HG03575 (cell line): ENCODE data around the gene KLHL11.
"Not testable (repeated sequence)": the region's sequence is repeated elsewhere in the genome, so short reads cannot be mapped to it uniquely, and the experiment has no call there.

Experiments
- ATAC-seq: cut with Tn5 transposase; IDR thresholded peaks from one replicate; pipeline ENCODE4 v1.9.1; 2021; ENCODE audit not compliant: unreplicated experiment, insufficient number of reproducible peaks, low FRiP score; ENCODE audit errors: extremely low read depth

Gene KLHL11

GRCh38 chr17:41848788-41849187 lies 16.4 kb downstream of the KLHL11 start:
- ATAC-seq = no peak

GRCh38 chr17:41844971-41845370 lies 20.3 kb downstream of the KLHL11 start:
- ATAC-seq = no peak

DNA sequence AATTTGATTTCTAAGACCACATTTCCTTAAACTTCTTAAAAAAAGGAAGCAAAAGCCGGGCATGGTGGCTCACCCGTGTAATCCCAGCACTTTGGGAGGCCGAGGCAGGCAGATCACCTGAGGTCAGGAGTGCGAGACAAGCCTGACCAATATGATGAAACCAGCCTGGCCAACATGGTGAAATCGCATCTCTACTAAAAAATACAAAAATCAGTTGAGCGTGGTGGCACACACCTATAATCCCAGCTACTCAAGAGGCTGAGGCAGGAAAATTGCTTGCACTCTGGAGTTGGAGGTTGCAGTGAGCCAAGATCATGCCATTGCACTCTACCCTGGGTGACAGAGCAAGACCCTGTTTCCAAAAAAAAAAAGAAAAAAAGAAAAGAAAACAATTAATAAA lies 24.4 kb downstream of the KLHL11 start:
- ATAC-seq = not testable (repeated sequence)

DNA sequence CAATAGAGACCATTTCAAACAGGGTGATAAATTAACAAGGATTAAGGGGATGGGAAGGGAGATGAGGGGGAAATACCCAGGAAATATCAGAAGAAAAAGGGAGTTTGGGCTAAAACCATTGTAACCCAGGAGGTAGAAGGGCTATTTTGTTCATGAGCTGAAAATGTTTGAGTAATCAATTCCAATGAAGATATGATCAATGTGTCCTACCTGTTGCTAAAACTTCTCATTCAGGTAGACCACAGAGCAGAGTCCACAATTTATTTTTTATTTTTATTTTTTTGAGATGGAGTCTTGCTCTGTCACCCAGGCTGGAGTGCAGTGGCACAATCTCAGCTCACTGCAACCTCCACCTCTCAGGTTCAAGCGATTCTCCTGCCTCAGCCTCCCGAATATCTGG lies 25.8 kb downstream of the KLHL11 start:
- ATAC-seq = not testable (repeated sequence)

DNA sequence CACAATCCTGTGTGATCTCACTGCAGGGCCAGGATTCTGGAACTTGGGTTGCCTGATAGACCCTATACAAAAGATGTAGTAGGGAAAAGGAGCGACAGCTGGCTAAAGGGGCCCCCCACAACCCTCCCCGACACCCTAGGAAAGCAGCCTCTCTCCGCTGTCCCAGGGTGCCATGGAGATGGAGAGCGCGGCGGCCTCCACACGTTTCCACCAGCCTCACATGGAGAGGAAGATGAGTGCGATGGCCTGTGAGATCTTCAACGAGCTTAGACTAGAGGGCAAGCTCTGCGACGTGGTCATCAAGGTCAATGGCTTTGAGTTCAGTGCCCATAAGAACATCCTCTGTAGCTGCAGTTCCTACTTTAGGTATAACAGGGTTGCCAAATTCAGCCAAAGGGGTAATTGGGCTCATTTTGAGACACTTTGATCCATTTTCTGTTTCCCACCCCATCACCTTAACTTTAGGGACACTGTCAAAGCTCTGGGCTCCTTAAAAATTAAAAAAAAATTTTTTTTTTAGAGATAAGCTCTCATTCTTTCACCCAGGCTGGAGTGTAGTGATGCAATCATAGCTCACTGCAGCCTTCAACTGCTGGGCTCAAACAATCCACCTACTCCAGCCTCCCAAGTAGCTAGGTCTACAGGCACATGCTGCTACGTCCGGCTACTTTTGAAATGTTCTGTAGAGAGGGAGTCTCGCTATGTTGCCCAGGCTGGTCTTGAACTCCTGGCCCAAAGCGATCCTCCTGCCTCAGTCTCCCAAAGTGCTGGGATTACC lies 27.3 kb downstream of the KLHL11 start, which contains the start of gene KLHL10:
TSS of gene KLHL10 (plus strand) at position 65 of the 778 bp plus-strand sequence. CDS start at position 173, 108 bp downstream.
- no peak for ATAC-seq

GRCh38 chr17:41836550-41837196 lies 28.6 kb downstream of the KLHL11 start:
- no peak for ATAC-seq

- no peak for ATAC-seq
These were observed 29.2 kb downstream of the KLHL11 start, which contains the start of gene NT5C3B for GRCh38 chr17:41835800-41836549. TSS of gene NT5C3B (minus strand) at chr17:41836232. CDS start at chr17:41836193, 39 bp downstream.

GRCh38 chr17:41835214-41835799 lies 29.9 kb downstream of the KLHL11 start:
- no peak for ATAC-seq

GRCh38 chr17:41829961-41830360 lies 35.3 kb downstream of the KLHL11 start:
- not testable (repeated sequence) for ATAC-seq

DNA sequence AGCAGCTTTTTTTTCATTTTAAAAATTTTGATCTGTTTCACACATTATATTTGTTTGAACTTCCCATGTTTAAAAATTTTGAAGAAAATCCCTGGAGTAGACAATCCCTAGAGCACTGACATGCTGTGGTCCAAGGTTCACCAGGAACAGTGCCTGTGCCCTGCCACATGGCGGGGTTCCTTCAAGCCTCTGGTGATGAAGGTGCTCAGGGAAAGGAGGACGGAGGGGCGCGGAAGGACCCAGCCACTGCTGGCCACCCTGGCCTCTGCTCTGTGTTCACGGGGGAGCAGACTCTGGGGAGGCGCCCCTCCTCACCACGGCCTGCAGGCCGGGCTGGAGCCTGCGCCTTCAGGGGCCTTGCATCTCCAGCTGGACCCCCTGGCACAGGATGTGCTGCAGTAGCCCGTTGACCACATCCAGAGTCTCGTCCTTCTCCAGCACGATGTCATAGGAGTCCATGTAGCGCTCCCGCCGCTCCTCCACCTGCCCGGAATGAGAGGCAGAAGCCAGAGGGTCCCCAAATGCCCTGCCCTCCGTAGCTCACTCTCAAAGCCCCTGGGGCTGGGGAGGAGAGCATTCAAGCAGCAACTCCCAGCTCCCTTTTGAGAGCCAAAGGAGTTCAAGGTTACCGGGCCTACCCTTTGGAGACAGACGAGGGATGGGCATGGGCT lies 39.9 kb downstream of the KLHL11 start:
- ATAC-seq = no peak

GRCh38 chr17:41824086-41824485 lies 41.1 kb downstream of the KLHL11 start:
- ATAC-seq = no peak

DNA sequence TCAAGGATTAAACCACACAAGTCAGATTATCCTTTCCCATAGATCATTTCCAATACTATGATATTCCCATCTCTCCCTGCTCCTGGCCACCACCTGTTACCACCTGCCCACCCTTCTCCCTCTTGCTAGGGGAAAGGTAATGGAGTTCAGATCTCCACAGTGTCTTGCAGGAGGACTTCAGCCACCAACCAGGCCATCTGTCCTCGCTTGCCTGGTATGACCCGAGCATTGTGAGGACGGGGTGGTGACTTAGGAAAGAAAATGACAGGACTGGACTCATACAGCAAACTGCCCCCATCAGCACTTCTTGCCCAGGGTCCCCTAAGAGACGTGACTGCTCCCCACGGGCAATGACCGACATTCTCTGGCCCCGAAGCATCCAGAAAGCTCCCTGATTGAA lies 41.6 kb downstream of the KLHL11 start:
- no peak for ATAC-seq

DNA sequence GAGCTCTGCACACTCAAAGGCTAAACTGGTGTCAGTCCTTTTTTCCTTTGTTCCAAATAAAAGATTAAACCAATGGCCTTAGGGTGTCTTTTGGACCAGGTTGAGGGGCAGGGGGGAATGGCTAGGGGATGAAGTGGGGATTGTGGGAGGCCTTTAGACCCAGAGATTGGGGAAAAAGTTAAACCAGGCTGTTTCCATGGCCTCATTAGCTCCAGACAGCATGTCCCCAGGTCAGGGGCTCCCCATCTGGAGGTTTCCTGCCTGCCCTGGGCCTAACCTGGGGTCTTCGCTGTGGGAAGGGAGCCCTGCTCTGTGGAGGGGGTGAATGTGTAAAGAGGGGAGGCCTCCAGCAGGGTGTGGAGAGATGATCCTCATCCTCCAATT lies 42.1 kb downstream of the KLHL11 start:
- ATAC-seq = no peak

- no peak for ATAC-seq
These were observed 42.7 kb downstream of the KLHL11 start for GRCh38 chr17:41822216-41823140.

GRCh38 chr17:41821776-41822175 lies 43.4 kb downstream of the KLHL11 start:
- ATAC-seq = no peak

DNA sequence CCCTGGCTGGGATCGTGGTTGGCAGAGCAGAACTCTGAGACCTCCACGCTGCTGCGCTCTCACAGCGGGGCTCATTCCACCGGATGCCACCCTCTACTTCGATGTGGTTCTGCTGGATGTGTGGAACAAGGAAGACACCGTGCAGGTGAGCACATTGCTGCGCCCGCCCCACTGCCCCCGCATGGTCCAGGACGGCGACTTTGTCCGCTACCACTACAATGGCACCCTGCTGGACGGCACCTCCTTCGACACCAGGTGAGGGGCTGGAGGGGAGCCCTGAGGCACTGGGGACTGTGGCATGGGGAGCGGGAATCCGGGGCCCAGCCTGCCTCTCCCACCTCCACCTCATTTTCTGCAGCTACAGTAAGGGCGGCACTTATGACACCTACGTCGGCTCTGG lies 47.2 kb downstream of the KLHL11 start:
- ATAC-seq = no peak

DNA sequence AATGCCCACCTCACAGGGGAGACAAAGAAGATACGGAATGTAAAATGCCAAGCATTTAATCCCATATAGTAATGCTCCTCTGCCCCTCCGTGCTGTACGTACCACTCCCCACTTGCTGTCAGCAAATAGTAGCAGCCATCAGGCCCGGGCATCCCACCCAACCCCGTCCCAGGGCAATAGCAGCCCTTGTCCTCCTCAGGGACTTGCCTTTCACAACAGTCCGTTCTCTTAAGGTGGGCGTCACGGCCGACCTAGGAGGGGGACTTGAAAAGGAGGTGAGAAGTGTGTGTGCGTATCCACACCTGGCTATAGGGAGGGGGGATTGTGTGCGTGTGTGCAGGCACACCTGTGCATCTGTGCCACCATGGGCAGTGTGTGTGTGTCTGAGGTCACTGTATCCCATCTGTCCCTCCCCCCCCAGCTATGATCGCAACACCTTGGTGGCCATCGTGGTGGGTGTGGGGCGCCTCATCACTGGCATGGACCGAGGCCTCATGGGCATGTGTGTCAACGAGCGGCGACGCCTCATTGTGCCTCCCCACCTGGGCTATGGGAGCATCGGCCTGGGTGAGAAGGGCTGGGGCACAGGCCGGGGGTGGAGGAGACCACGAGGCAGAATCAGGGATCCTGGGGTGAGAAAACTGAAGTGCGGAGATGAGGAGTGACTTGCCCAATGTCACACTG lies 48.4 kb downstream of the KLHL11 start:
- no peak for ATAC-seq
